HG03565 (cell line): ENCODE measurements around the gene TMTC1.

Experiments used
- ATAC-seq: cut with Tn5 transposase; IDR thresholded peaks from one replicate; pipeline ENCODE4 v1.9.1; 2021; ENCODE audit warnings: mild to moderate bottlenecking, moderate library complexity; ENCODE audit not compliant: unreplicated experiment

Gene TMTC1

GRCh38 chr12:29713729-29714128 is 70.0 kb downstream of the TMTC1 start:
- no peak for ATAC-seq

DNA sequence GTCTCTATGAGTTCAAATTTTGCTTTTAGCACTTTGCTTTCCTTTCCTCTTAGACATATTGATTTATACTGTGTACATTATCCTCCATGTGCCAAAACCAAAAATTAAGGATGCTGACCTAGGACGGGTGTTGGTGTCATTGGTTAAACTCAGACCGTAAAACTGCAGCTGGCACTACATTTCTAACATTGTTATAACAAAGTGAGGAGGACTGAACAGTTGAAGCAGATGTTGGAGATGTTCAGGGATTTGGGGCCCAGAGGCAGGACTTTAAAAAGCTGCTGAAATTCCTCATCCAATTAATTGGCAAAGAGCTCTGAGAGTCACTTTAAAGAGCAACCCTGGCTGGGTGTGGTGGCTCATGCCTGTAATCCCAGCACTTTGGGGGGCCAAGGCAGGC is 72.4 kb downstream of the TMTC1 start:
- no peak for ATAC-seq

GRCh38 chr12:29710104-29710503 is 73.6 kb downstream of the TMTC1 start:
- no peak for ATAC-seq

DNA sequence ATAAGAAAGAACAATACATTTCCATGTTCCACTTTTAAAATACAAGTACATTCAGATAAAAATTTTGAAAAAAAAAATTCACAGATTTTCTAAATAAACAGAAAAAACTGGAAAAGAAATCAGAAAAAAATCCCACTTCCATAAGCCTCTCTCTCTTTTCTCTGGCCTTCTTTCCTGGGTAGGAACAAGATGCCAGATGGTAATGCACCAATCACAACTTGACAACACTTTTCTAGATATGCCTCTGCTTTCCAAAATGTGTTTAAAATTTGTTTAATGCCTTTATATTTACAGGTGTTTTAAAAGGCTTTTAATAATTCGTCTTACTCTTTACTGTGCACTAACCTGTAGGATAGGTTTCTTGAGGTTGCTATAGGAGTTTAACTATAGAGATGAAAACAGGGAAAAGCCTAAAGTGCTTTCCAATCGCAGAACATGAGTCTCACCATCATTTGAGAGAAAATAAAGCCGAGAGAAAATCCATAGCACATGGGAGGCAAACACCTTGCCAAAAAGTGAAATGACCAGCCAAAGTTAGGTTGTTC is 74.2 kb downstream of the TMTC1 start:
- no peak for ATAC-seq

DNA sequence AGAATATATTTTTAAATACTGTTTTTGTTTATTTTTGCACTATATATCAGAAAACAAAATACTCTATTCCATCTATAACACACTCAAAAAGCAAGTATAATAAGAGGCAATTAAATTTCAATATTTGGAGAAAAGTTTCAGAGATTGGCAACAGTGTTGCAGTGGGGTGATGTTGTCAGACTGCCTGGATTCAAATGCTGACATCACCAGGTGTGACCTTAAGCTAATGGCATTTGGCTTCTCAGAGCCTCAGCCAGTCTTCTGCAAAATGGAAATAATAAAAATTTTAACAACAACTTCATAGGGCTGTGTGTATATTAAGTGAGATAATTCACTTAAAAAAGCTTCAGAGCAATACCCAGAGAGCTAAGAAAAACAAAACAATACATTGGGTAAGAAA is 74.7 kb downstream of the TMTC1 start:
- no peak for ATAC-seq

- ATAC-seq = no peak
These were observed 75.9 kb downstream of the TMTC1 start for GRCh38 chr12:29707846-29708245.

DNA sequence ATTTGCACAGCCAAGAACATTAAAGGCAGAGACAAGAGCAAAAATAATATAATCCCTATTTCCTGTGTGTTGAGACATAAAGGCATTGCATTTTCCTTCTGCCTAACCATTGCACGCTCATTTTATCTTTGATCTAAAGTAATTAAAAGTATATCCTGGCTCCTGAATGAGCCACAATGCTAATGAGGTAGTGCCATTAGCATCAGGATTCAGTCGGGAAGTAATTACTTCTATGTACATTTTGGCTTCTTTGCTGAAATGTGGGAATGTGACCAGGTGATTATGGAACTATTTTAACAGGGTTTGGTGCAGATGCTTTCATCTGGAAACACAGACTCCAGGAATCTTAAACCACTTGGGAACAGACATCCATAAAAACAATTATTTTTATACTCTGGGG is 77.4 kb downstream of the TMTC1 start:
- no peak for ATAC-seq

GRCh38 chr12:29703528-29703927 is 80.2 kb downstream of the TMTC1 start:
- no peak for ATAC-seq

DNA sequence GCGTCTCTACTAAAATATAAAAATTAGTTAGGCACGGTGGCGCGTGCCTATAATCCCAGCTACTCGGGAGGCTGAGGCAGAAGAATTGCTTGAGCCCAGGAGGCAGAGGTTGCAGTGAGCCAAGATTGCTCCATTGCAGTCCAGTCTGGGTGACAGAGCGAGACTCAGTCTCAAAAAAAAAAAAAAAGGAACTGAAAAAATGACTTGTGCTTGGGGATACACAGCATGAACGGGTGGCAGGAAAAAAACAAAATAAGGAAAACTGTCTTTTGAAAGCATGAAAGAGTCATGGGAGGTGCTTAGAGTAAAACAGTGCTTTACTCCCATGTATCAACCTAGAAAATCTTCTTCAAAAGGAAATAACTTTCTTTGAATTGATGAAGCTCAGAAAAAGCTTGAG is 80.8 kb downstream of the TMTC1 start:
- no peak for ATAC-seq

GRCh38 chr12:29702222-29702621 is 81.5 kb downstream of the TMTC1 start:
- no peak for ATAC-seq

- no peak for ATAC-seq
These were observed 82.8 kb downstream of the TMTC1 start for GRCh38 chr12:29700761-29701481.

GRCh38 chr12:29698756-29699155 is 85.0 kb downstream of the TMTC1 start:
- ATAC-seq = no peak

- ATAC-seq = no peak
These were observed 87.9 kb downstream of the TMTC1 start for GRCh38 chr12:29695800-29696199.

- no peak for ATAC-seq
These were observed 88.7 kb downstream of the TMTC1 start for GRCh38 chr12:29695026-29695425.

GRCh38 chr12:29694002-29694401 is 89.7 kb downstream of the TMTC1 start:
- no peak for ATAC-seq

GRCh38 chr12:29692237-29692636 is 91.5 kb downstream of the TMTC1 start:
- no peak for ATAC-seq

GRCh38 chr12:29691161-29691854 is 92.4 kb downstream of the TMTC1 start:
- ATAC-seq = no peak

DNA sequence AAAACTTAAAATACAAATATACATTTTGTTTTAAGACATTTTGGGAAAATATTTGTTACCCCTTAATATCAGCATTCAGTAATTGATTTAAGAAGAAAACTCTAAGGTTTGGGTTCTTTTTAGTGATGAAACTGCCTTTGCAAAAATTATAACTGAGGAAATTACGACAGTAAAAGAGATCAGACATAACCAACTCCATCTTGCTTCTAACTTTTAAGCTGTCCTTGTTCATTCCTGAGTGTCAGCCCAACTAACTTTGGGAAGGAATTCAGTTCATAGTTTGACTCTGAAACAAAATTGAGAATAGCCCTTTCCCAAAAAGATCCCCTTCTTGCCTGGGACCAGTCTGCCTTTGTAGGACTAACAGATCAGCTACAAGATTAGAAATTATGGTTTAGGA is 93.0 kb downstream of the TMTC1 start:
- ATAC-seq = no peak

DNA sequence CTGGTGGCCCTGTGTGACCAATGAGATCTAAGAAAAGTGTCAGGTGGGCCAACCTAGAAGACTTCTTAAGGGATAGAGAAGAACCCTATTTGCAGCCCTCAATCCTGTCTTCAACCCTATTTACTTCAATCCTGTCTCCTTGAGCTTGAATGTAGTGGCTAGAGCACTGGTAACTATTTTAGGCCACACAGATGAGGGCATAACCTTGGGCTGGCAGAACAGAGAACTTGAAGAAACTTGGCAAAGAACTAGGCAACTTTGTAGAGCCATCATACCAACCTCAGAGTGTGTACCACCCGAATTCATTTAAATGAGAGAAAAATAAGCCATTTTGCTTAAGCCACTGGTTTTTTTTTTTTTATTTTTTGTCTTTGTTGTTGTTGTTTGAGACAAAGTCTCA is 94.8 kb downstream of the TMTC1 start:
- no peak for ATAC-seq

DNA sequence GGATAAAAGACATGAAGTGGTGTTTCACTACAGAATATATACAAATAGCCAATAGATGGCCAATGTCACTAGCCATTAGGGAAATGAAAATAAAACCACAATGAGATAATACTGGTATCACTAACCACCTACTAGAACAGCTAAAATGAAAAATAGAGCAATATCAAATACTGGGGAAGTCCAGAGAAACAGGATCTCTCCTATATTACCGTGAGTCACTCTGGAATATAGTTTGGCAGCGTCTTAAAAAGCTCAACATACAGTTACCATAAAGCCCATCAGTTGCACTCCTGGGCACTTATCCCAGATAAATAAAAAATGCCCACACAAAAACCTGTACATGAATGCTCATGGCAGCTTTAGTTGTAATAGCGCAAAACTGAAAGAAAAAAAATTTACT is 101.7 kb downstream of the TMTC1 start:
- no peak for ATAC-seq

GRCh38 chr12:29681370-29681769 is 102.4 kb downstream of the TMTC1 start:
- no peak for ATAC-seq

DNA sequence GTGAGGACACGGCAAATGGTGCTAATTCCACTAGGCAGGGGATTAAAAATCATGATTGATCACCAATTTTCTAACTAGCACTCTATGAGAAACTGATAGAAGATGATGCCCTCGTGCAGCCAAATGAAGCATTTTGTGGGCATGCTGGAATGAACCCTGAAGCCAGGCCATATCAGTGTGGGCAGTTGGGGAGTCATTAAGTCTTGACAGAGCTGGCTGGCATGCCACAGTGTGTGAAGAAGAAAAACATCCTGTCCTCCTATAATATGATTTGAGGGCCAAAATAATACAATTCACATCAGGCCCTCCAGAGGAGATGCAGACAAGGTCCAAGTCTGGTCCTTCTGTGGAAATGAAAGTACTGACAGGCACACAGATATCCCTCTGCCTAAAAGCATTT is 107.1 kb downstream of the TMTC1 start:
- ATAC-seq = no peak
